K562 (cell line): Measurements from ENCODE around the gene TXN2. TPM values are rescaled to one million over a fixed set of nuclear protein-coding genes. Genes with fewer than 3 reads are reported as not detected.
A peak's percentile ranks its signal among the peaks of the same experiment; 100 is the strongest.

Experiments
- DACH1 ChIP-seq: fragments of 450-650 bp; IDR thresholded peaks from 2 replicates; pipeline ENCODE4 v1.6.1; 2018; ENCODE audit not compliant: partially characterized antibody
- E2F4 ChIP-seq: sonication (generic); formaldehyde crosslinking; IDR thresholded peaks from 2 replicates; pipeline ENCODE4 v1.8.0; 2022; ENCODE audit warnings: mild to moderate bottlenecking, low read depth, missing genetic modification reagents
- ETS1 ChIP-seq: conservative IDR thresholded peaks from 2 replicates; pipeline ENCODE4 v1.6.1; 2011; ENCODE audit warnings: low read depth, mild to moderate bottlenecking, low read length; ENCODE audit not compliant: control insufficient read depth
- GABPA ChIP-seq: fragments of 200-800 bp; sonication (Bioruptor generic); conservative IDR thresholded peaks from 2 replicates; pipeline ENCODE4 v1.6.1; 2016; ENCODE audit warnings: low read depth, missing genetic modification characterization, missing compliant biosample characterization
- NFIC ChIP-seq: fragments of 450-650 bp; IDR thresholded peaks from 2 replicates; pipeline ENCODE4 v1.6.1; 2017; ENCODE audit warnings: mild to moderate bottlenecking, inconsistent platforms
- NR1H2 ChIP-seq: sonication (generic); formaldehyde crosslinking; IDR thresholded peaks from 2 replicates; pipeline ENCODE4 v1.4.0; 2020; ENCODE audit warnings: mild to moderate bottlenecking, missing genetic modification reagents
- PCBP2 ChIP-seq: fragments of 200-400 bp; formaldehyde crosslinking; IDR thresholded peaks from 2 replicates; pipeline ENCODE4 v1.6.1; 2018; ENCODE audit warnings: low read length, low read depth, mild to moderate bottlenecking, moderate library complexity; ENCODE audit not compliant: poor library complexity, severe bottlenecking
- RBM17 ChIP-seq: fragments of 200-400 bp; formaldehyde crosslinking; IDR thresholded peaks from 2 replicates; pipeline ENCODE4 v1.6.1; 2017; ENCODE audit warnings: low read depth, mild to moderate bottlenecking, low read length, borderline replicate concordance
- YY1 ChIP-seq, 3 experiments: IDR thresholded peaks; 2 replicates each; pipeline ENCODE4 v1.6.1; 2011; ENCODE audit warnings: low read length in 2 of 3, mild to moderate bottlenecking in 2 of 3, moderate library complexity in 2 of 3, borderline replicate concordance in 1 of 3, control low read depth in 1 of 3, low read depth in 1 of 3; ENCODE audit not compliant: insufficient read depth in 3 of 3, insufficient replicate concordance in 2 of 3, control insufficient read depth in 1 of 3, insufficient read length in 1 of 3; ENCODE audit errors: extremely low read depth in 1 of 3
- ZBED1 ChIP-seq: IDR thresholded peaks from 2 replicates; pipeline ENCODE4 v1.6.1; 2014
- ZFP1 ChIP-seq: fragments of 450-650 bp; formaldehyde crosslinking; IDR thresholded peaks from 2 replicates; pipeline ENCODE4 v1.4.0; 2020; ENCODE audit warnings: mild to moderate bottlenecking, mixed read lengths
- ZNF146 ChIP-seq: IDR thresholded peaks from one replicate; pipeline ENCODE4 v1.6.1; 2018; ENCODE audit warnings: missing compliant biosample characterization; ENCODE audit not compliant: unreplicated experiment
- ZNF445 ChIP-seq: fragments of 250-450 bp; sonication (Bioruptor Pico); IDR thresholded peaks from 2 replicates; pipeline ENCODE4 v1.4.0; 2020; ENCODE audit warnings: low read depth, mild to moderate bottlenecking, moderate library complexity
- ZNF740 ChIP-seq, 3 experiments: fragments of 200-800 bp in 1 of 3; sonication (Bioruptor generic) in 1 of 3; sonication (generic) in 1 of 3; formaldehyde crosslinking in 1 of 3; IDR thresholded peaks; 2 replicates each; pipeline versions ENCODE4 v1.6.1 to v1.8.0; 2016 to 2022; ENCODE audit warnings: mild to moderate bottlenecking in 2 of 3, missing compliant biosample characterization in 2 of 3, missing genetic modification characterization in 2 of 3, missing genetic modification reagents in 1 of 3
- polyA plus RNA-seq, 8 experiments: library from polyadenylated mRNA; depleted of rRNA in 4 of 8; stranded (reverse) in 5 of 8; unstranded in 3 of 8; fragments of >200 nt; fragmentation: Nextera tagmentation in 2 of 8; fragmentation: Illumina TruSeq in 1 of 8; extraction: Ambion mirVana in 2 of 8; extraction: Trizol in 1 of 8; gene quantifications; 2 replicates each; pipeline versions ENCODE4 v1.2.1 to v1.2.3, GENCODE V29; 2011 to 2014; ENCODE audit warnings: inconsistent platforms in 1 of 8, missing spikeins in 1 of 8
- total RNA-seq, 7 experiments: library from RNA; depleted of rRNA in 6 of 7; stranded (reverse); fragments of >200 nt in 6 of 7; fragmentation: Illumina TruSeq in 2 of 7; extraction: Trizol in 2 of 7; gene quantifications; 2 replicates each; pipeline versions ENCODE4 v1.2.1 to v1.2.3, GENCODE V29; 2011 to 2021; ENCODE audit warnings: low replicate concordance in 1 of 7
- TF ChIP-seq, protein P1 (sequence below): fragments of 250-450 bp; sonication (Bioruptor Pico); IDR thresholded peaks from 2 replicates; pipeline ENCODE4 v1.4.0; 2020; ENCODE audit warnings: mild to moderate bottlenecking, moderate library complexity, borderline replicate concordance
- TF ChIP-seq, protein P2 (sequence below), 2 experiments: fragments of 450-650 bp; conservative IDR thresholded peaks; 2 replicates each; pipeline ENCODE4 v1.6.1; 2017; ENCODE audit warnings: mild to moderate bottlenecking in 2 of 2, moderate library complexity in 2 of 2
- TF ChIP-seq, protein P3 (sequence below): fragments of 250-450 bp; sonication (Bioruptor Pico); IDR thresholded peaks from 2 replicates; pipeline ENCODE4 v1.4.0; 2020; ENCODE audit warnings: mild to moderate bottlenecking, moderate library complexity

Gene TXN2
- total and polyA plus RNA-seq, 9 of the 15 experiments (the other 6 are each of a cell fraction or from before 2014, with no cell fraction given), result 48.5 to 399 (median 118) TPM

- TF ChIP-seq, protein P1, sequence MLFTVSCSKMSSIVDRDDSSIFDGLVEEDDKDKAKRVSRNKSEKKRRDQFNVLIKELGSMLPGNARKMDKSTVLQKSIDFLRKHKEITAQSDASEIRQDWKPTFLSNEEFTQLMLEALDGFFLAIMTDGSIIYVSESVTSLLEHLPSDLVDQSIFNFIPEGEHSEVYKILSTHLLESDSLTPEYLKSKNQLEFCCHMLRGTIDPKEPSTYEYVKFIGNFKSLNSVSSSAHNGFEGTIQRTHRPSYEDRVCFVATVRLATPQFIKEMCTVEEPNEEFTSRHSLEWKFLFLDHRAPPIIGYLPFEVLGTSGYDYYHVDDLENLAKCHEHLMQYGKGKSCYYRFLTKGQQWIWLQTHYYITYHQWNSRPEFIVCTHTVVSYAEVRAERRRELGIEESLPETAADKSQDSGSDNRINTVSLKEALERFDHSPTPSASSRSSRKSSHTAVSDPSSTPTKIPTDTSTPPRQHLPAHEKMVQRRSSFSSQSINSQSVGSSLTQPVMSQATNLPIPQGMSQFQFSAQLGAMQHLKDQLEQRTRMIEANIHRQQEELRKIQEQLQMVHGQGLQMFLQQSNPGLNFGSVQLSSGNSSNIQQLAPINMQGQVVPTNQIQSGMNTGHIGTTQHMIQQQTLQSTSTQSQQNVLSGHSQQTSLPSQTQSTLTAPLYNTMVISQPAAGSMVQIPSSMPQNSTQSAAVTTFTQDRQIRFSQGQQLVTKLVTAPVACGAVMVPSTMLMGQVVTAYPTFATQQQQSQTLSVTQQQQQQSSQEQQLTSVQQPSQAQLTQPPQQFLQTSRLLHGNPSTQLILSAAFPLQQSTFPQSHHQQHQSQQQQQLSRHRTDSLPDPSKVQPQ (CRISPR knock-in tag), result no peak
- TF ChIP-seq ZNF445 (CRISPR knock-in tag), result no peak
- no peak for TF ChIP-seq GABPA
- no peak for TF ChIP-seq NR1H2 (CRISPR knock-in tag)
- TF ChIP-seq E2F4 (CRISPR knock-in tag), result no peak
- no peak for TF ChIP-seq PCBP2
- no peak for TF ChIP-seq ZBED1
- TF ChIP-seq NFIC, result peak; percentile 61
- TF ChIP-seq, protein P2, sequence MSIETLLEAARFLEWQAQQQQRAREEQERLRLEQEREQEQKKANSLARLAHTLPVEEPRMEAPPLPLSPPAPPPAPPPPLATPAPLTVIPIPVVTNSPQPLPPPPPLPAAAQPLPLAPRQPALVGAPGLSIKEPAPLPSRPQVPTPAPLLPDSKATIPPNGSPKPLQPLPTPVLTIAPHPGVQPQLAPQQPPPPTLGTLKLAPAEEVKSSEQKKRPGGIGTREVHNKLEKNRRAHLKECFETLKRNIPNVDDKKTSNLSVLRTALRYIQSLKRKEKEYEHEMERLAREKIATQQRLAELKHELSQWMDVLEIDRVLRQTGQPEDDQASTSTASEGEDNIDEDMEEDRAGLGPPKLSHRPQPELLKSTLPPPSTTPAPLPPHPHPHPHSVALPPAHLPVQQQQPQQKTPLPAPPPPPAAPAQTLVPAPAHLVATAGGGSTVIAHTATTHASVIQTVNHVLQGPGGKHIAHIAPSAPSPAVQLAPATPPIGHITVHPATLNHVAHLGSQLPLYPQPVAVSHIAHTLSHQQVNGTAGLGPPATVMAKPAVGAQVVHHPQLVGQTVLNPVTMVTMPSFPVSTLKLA (conservative IDR thresholded peaks at IDR 0.05), result peak in 1 of 2 experiments; percentile 60; a peak in 2 of 4 replicates
- TF ChIP-seq ZFP1 (CRISPR knock-in tag), result no peak
- TF ChIP-seq ETS1, result no peak
- no peak for TF ChIP-seq DACH1
- TF ChIP-seq ZNF740 (CRISPR knock-in tag; IDR thresholded peaks at IDR 0.05), result no peak
- no peak for TF ChIP-seq ZNF740 (tag; IDR thresholded peaks at IDR 0.05)
- no peak for TF ChIP-seq RBM17
- TF ChIP-seq YY1 (IDR thresholded peaks at IDR 0.05; ENCODE audit: borderline replicate concordance in 1 of 3, control insufficient read depth in 1 of 3, extremely low read depth in 1 of 3, insufficient read depth in 3 of 3, insufficient read length in 1 of 3, insufficient replicate concordance in 2 of 3, low read depth in 1 of 3, low read length in 2 of 3), result no peak
- TF ChIP-seq, protein P3, sequence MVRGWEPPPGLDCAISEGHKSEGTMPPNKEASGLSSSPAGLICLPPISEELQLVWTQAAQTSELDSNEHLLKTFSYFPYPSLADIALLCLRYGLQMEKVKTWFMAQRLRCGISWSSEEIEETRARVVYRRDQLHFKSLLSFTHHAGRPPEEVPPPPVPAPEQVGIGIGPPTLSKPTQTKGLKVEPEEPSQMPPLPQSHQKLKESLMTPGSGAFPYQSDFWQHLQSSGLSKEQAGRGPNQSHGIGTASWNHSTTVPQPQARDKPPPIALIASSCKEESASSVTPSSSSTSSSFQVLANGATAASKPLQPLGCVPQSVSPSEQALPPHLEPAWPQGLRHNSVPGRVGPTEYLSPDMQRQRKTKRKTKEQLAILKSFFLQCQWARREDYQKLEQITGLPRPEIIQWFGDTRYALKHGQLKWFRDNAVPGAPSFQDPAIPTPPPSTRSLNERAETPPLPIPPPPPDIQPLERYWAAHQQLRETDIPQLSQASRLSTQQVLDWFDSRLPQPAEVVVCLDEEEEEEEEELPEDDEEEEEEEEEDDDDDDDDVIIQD, result no peak
- no peak for TF ChIP-seq ZNF146
Measured at GRCh38 chr22:36478966-36479365, 2.5 kb downstream of the TXN2 start (continued).
